COLO668 (cell line): ENCODE results near the gene PUM2.
A peak's percentile ranks its signal among the peaks of the same experiment; 100 is the strongest.

ENCODE experiments used
- DNase-seq: peaks from one replicate; lab custom pipeline; 2025; ENCODE audit not compliant: unreplicated experiment; lab: John Stamatoyannopoulos, UW

The PUM2 gene

DNA sequence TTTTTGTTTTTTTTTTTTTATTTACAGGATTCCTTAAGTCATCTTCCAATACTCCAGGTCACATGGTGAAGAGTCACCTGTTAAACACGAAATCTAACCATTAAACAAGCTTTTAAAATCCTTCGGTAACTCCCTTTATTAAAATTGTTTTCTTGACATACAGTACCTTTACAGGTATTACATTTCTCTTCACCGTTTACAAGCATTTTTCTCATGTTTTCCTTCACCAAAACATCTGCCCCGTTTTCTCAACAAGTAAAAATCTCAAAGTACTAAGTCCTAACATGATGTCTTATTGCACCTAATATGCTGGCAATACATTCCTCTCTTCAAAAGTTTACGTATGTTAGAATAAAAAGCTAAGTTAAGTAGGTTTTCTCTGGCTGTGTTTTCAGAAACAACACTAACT lies 1.1 kb downstream of the PUM2 start:
- no peak for DNase-seq

DNA sequence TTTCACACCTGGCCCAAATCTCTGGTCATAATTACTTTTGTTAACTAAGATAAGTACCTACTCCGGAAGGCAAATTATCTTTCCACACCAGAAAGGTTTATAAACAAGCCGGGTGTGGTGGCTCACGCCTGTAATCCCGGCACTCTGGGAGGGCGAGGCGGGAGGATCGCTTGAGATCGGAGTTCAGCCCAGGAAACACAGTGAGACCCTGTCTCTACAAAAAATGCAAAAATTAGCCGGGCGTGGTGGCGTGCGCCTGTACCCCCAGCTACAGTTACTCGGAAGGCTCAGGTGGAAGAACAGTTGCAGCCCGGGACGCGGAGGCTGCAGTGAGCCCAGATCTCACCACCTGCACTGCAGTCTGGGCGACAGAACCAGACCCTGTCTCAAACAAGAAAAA lies 2.1 kb downstream of the PUM2 start:
- peak; percentile 13 for DNase-seq

DNA sequence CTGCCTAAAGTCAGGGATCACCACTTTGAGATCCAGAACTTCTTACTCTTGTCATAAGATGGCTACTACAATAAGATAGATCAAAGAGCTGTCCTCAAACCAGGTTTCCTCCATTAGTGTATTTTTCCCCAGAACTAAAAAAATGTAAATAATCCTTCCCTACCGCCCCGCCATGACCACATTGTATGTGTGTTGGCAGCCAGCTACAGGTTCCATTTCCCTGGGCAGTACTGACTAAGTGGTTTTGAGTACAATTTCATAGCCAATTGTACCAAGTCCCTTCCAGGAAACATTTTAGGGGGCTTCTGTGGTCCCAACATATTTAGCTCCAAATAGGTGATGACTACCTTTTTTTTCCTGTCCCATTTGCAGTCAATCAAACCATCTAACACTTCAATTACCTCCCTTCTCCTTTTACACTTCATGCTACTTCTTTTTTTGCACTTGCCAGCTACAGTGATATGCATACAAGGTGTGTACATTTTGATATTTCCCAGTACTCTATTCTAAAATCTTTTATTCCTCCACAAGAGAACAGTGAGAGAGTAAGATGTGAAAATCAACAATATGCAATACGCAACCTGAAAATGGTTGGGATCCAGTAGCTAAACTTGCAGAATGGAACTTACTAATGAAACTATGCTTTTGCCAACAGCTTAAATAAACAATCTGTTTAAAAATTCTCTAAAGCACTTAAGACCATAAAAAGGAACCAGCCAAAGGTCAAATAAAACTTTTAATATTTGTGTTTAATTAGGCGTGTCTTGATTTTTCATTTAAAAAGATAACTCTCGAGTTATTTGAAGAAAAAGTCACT lies 3.9 kb downstream of the PUM2 start:
- no peak for DNase-seq

DNA sequence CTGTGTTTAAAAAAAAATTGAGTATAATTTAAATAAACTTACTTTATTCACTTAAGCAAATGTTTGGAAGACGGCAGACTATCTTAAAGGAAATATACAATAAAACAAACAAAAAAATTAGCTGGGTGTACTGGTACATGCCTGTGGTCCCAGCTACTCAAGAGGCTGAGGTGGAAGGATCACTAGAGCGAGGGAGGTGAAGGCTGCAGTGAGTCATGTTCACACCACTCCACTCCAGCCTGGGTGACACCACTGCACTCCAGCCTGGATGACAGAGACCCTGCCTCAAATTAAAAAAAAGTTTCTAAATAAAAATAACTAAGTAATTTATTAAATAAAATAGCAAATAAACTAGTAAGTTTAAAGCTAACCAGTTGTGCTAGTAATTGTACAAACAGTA lies 7.5 kb downstream of the PUM2 start:
- DNase-seq = no peak

DNA sequence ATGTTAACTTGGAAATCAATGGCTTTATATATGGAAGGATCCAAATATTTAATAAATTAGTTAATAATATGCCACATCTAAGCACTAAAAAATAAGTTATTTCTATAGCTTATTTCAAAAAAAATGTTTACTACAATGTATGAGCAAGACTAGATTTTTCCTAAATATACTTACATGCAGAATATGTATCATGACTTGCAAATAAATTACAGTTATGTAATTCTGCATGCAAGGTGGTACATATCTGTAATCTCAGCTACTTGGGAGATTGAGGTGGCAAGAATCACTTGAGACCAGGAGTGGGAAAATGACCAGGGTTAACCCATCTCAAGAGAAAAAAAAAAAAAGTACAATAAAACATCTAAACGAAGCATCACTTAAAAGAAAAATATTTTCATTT lies 11.6 kb downstream of the PUM2 start:
- no peak for DNase-seq

DNA sequence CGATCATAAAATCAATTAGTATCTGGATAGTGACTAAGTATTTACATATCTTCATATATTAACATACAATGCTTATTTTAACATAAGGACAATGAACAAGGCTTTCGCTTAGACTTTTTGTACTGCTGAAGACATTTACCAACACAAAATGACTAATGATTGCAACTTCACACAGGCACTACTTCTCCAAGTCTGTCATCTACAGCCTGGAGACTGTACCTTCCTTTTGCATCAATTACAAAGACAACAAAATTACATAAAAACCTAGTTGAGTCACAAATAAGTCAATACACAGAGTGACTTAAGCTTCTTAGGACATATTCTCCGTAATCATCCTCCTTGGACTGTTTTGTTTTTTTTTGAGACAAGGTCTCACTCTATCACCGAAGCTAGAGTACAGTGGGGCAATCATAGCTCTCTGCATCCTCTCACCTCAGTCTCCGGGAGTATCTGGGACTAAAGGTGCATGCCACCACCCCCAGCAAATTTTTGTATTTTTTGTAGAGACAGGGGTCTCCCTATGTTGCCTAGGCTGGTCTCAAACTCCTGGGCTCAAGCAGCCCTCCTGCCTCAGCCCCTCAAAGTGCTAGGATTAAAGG lies 15.9 kb downstream of the PUM2 start:
- no peak for DNase-seq

DNA sequence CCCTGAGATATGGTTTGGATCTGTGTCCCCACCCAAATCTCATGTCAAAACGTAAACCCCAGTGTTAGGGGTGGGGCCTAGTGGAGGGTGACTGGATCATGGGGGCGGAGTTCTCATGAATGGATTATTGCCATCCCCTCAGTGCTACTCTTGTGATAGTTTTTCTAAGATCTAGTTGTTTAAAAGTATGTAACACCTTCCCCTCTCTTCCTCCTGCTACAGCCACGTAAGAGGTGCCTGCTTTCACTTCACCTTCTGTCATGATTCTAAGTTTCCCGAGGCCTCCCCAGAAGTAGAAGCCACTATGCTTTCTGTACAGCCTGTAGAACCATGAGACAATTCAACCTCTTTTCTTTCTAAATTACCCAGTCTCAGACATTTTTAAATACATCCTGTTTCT lies 16.9 kb downstream of the PUM2 start:
- no peak for DNase-seq

DNA sequence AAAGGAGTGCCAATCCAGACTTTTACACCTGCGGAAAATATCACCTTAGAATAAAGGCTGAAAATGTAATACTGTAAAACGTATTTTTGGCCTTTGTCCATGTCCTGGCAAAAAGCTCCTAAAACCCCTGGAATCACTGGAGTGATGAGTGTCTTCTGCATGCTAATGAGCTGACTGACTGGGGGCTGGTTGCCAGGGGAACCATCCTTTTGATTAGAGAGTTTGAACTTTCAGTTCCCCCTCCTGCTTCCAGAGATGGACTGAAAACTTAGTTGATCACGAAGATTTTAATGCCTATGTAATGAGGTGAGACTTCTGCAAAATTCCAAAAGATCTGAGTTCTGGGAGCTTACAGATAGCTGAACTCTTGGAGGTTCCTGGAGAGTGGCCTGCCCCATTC lies 20.5 kb downstream of the PUM2 start:
- DNase-seq = no peak

DNA sequence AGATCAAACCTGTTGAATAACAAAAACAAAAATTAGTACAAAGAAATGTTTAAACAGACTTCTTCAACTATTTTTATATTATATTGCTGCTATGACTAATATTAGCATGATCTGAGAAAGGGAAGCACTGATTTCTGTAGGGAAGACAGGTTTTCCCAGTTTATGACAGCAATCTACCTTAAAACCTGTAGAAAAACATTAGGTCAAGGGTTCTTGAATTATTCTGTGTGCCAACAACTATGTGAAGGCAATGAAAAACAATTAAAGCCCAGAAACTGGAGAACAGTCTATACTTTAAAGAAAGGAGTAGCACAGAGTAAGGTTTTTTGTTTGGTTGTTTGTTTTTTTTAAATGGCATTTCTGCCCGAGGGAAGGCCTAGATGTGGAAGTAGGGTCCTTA lies 23.3 kb downstream of the PUM2 start:
- no peak for DNase-seq

DNA sequence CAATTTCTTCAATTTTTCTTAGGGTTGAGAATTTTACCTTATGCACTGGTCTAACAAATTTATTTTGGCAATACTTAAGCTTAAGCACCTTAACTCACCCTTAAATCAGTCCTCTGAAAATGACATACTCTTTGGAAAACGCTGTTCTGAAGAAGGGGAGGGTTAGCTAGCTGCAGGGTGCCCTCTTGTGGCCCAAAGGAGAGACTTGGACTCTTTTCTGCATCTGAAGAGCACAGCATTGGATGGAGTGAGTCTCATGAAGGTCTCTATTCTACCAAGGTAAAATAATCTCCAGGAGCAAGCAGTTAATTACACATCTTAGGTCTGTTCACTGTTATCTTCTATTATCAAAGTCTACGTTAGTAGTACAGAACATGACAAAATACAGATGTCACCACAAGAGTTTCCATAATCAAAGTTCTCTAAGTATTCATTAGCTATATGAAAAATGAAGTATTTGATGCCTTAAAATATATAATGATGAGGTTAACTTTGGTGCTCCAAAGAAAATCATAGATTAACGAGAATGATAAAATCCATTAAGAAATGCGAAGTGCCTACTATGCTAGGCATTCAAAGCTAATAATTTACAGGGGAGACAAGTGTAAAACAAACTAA lies 24.4 kb downstream of the PUM2 start:
- DNase-seq = peak; percentile 34

DNA sequence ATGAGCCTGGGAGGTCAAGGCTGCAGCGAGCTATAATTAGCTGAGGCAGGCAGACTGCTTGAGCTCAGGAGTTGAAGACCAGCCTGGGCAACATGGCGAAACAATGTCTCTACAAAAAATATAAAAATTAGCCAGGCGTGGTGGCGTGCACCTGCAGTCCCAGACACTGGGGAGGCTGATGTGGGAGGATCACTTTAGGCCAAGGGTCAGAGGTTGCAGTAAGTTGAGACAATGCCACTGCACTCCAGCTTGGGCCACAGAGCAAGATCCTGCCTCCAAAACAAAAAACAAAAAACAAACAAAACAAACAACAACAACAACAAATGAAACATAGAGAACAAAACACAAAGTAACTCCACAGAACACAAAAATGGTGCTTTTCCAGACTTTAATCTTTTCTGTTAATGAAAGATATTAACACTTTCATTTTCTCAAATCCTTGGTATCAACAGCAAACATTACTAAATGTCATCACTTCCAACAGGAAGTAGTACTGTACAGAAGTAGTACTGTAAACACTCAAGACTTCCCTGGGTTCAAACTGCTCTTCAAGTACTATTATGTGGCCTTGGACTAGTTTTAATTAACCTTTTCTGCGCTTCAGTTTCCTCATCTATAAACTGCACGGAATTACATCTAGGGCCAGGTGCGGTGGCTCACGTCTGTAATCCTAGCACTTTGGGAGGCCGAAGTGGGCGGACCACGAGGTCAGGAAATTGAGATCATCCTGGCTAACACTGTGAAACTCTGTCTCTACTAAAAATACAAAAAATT lies 27.9 kb downstream of the PUM2 start:
- DNase-seq = no peak

DNA sequence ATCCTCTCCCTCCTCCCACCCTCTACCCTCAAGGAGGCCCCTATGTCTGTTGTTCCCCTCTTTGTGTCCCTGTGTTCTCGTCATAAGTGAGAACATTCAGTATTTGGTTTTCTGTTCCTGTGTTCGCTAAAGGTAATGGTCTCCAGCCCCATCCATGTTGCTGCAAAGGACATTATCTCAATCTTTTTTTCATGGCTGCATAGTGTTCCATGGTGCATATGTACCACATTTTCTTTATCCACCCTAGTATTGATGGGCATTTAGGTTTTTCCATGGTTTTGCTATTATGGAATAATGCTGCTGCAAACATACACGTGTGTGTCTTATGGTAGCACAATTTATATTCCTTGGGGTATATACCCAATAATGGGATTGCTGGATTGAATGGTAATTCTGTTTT lies 33.0 kb downstream of the PUM2 start:
- DNase-seq = no peak

DNA sequence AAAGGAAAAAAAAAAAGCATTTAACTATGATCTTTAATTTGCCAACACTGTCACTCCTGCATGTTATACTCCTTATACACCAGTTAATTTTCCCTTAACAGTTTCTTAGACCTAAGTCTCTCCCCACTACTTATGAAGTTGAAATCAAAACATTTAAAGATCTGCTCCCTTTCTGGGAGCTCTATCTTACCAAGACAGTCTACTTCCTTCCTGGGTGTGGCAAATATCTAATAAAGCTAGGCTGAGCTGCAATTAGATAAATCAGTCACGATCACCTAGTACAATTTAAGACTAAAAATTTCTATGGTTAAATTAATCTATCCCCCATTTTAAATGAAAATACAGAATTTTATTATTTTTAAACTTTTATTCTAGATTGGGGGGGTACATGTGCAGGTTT lies 33.4 kb downstream of the PUM2 start:
- no peak for DNase-seq

DNA sequence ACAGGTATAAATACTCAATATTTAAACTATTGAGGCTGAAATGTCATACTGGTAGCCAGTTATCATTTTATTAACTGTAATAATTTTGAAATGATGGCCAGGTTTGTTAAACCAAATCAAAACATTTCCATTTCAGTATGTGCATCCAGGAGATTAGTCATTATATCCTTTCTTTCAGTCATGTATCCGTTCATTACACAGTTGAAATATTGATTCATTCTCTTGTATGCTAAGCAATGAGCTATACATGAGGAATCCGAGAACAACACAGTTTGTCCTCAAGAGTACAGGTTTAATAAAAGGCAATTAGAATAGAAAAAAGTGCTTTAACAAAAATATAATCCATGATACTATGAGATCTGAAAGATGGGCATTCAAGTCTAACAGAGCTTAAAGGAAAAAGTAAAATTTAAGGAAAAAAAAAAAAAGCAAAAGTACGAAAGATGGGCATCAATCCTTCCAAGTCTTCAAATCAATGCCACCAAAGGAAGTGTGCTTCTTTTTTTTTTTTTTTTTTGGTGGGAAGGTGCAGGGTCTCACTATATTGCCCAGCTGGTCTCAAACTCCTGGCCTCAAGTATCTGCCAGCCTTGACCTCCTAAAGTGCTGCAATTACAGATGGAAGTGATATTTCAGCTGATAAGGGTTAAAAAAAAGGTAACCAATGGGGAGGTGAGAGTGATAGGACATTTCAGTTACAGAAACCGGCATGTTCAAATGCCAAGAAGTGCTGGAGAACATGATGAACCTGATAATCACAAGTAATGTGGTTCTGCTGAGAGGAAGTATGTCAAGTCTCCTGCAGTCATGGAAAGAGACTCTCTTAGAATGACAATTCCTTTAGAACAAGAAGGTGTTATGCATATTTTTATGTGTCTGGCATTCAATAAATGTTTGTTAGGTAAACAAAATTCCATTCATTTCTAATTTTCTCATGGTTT lies 35.8 kb downstream of the PUM2 start:
- DNase-seq = no peak

DNA sequence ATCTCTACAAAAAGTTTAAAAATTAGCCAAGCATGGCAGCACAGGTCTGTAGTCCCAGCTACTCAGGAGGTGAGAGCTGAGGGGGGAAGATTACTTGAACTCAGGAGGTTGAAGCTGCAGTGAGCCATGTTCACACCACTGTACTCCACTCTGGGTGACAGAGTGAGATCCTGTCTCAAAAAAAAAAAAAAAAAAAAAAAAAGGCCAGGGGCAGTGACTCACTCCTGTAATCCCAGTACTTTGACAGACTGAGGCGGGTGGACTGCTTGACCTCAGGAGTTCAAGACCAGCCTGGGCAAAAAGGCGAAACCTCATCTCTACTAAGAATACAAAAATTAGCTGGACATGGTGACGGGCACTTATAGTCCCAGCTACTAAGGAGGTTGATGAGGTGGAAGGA lies 37.0 kb downstream of the PUM2 start:
- no peak for DNase-seq

DNA sequence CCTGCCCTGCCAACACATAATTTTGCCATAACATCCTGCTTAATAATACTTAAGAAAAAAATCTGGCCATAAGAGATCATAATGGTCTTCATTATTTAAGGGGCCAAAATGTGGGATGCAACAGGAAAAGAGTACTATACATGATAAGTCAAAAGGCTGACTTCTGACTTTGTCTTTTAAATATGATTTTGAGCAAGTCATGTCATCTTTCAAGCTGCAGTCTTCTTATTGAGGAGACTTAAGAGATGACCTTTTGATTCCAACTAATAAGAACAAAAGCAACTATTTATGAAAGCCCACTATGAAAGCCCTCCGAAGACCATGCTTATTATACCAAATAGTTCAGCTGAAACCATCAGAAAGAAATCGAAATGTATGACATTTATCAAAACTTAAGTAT lies 41.6 kb downstream of the PUM2 start:
- DNase-seq = no peak

DNA sequence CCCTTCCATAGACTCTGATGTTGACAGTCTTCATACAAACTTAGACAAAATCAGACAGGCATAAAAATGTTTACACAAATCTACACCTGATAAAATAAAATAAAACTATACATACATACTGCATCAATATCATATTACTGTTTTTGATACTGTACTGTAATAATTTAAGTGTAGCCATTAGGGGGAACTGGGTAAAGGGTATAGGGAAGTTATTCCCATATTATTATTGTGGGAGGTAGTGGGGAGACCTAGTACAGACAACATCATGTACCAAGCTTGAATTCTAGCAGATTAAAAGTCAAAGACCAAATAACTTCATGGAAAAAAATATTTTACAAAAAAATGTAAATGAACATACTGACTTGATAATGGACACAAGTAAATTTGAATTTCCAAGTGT lies 43.3 kb downstream of the PUM2 start:
- no peak for DNase-seq

DNA sequence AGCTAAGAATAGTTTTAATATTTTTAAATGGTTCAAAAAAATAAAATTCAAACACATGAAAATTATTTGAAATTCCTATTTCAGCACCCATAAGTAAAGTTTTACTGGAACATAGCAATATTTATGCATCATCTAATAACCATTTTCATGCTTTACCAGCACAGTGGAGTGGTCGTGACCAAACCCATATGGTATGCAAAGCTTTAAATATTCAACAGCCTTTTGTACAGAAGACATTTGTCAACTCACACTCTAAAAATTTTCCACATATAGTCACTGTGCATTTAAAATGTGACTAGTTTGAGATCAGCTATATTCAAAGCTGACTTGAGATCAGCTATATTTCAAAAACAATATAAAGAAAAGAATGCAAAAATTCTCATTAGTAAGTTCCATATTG lies 46.2 kb downstream of the PUM2 start:
- DNase-seq = no peak

DNA sequence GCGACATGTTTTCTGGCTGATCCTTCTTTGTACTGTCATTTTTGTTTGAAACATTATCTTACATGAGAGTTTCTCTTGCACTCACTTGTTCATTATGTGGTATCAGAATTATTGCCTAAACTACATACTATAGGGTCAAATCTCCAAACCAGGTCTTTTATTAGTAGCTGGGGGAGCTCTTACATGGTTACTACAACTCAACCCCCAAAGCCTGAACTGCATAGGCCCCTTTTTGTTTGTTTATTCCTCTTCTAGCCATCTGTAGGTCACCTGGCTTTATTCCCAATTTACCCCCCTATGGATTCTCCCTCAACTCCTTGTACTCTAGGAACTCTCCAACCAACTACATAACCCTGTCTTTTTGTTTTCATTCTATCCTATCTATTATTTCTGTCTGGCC lies 46.7 kb downstream of the PUM2 start:
- DNase-seq = no peak

DNA sequence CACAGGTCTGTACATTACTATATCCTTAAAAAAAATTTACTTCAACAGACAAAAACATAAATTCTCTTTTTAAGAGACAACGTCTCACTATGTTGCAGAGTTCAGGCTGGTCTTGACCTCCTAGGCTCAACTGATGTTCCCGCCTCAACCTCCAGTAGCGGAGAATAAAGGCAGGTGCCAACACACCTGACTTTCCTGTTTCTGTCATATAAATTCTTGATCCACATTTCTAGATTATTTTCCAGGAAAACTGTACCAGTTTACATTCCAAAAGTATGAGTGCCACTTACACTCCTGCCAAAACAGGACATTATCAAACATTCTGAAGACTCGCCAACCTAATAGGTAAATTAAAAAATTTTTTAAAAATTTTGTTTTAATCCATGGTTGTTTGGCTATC lies 48.6 kb downstream of the PUM2 start:
- DNase-seq = no peak

DNA sequence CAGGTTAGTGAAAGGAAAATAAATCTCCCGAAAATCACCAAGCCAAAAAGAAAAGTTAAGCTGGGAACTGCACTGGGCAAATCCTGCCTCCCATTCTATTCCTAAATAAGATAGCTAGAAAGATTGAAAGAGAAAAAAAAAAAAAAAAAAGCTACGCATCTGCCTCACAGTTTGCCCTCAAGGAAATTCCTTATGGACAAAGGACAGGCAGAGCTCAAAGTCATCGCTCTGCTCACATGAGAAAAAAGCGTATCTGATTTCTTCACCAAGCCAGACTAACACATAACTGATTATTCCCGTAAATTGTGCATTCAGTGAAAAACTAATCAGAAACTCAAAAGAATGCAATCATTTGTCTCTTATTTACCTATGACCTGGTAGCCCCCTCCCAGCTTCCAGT lies 50.0 kb downstream of the PUM2 start:
- DNase-seq = no peak
